ENCODE measurements around the gene FBXL7.

DNA sequence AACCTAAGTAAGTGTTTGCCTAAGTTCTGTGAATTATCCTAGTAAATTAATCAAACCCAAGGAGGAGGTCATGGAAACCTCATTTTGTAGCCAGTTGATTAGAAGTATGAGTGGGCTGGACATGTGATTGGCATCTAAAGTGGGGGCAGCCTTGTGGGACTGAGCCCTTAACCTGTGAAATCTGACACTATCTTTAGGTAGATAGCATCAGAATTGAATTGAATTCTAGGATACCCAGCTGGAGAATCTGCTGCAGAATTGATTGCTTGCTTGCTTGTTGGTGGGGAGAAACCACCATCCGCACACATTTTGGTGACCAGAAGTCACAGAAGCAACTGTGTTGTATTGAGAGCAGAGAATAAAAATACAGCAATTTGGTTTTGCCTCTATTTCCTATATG, 97.0 kb downstream of the FBXL7 start:
- TF ChIP-seq POLR2AphosphoS5 (IDR thresholded peaks at IDR 0.05) (no peak), TAF1 (IDR thresholded peaks at IDR 0.05; ENCODE audit: low read depth) (no peak), EP300 (conservative IDR thresholded peaks at IDR 0.05; ENCODE audit: poor library complexity, severe bottlenecking) (no peak), EZH2 (IDR thresholded peaks at IDR 0.05; ENCODE audit: borderline replicate concordance, insufficient read depth, low read length, poor library complexity, severe bottlenecking) (no peak)
- TF ChIP-seq, protein P1, sequence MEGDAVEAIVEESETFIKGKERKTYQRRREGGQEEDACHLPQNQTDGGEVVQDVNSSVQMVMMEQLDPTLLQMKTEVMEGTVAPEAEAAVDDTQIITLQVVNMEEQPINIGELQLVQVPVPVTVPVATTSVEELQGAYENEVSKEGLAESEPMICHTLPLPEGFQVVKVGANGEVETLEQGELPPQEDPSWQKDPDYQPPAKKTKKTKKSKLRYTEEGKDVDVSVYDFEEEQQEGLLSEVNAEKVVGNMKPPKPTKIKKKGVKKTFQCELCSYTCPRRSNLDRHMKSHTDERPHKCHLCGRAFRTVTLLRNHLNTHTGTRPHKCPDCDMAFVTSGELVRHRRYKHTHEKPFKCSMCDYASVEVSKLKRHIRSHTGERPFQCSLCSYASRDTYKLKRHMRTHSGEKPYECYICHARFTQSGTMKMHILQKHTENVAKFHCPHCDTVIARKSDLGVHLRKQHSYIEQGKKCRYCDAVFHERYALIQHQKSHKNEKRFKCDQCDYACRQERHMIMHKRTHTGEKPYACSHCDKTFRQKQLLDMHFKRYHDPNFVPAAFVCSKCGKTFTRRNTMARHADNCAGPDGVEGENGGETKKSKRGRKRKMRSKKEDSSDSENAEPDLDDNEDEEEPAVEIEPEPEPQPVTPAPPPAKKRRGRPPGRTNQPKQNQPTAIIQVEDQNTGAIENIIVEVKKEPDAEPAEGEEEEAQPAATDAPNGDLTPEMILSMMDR (IDR thresholded peaks at IDR 0.05; ENCODE audit: poor library complexity, severe bottlenecking), result no peak
